ENCODE results near the gene RDM1.
"Not testable (repeated sequence)": the region's sequence is repeated elsewhere in the genome, so short reads cannot be mapped to it uniquely, and the experiment has no call there.

RDM1 gene

GRCh38 chr17:35898283-35899070 lies 32.1 kb downstream of the RDM1 start:
- no peak for DNase-seq (ENCODE audit: low read depth)

GRCh38 chr17:35897772-35898171 lies 32.8 kb downstream of the RDM1 start:
- DNase-seq (ENCODE audit: low read depth) = not testable (repeated sequence)

- no peak for DNase-seq (ENCODE audit: low read depth)
Measured at GRCh38 chr17:35895636-35896587, 34.7 kb downstream of the RDM1 start.

- DNase-seq (ENCODE audit: low read depth) = no peak
Measured at GRCh38 chr17:35894206-35894605, 36.4 kb downstream of the RDM1 start.

- DNase-seq (ENCODE audit: low read depth) = no peak
Measured at GRCh38 chr17:35893751-35894150, 36.8 kb downstream of the RDM1 start.

- no peak for DNase-seq (ENCODE audit: low read depth)
Measured at GRCh38 chr17:35892091-35893035, 38.2 kb downstream of the RDM1 start.

GRCh38 chr17:35891269-35891668 lies 39.3 kb downstream of the RDM1 start:
- DNase-seq (ENCODE audit: low read depth) = no peak

GRCh38 chr17:35890774-35891155 lies 39.8 kb downstream of the RDM1 start:
- no peak for DNase-seq (ENCODE audit: low read depth)

GRCh38 chr17:35889818-35890773 lies 40.5 kb downstream of the RDM1 start:
- peak; percentile 16 for DNase-seq (ENCODE audit: low read depth)

- no peak for DNase-seq (ENCODE audit: low read depth)
Measured at GRCh38 chr17:35889241-35889640, 41.3 kb downstream of the RDM1 start.

- no peak for DNase-seq (ENCODE audit: low read depth)
Measured at GRCh38 chr17:35879773-35880654, 50.6 kb downstream of the RDM1 start, which contains the start of gene CCL5. CCL5 (minus strand) TSS chr17:35880360.

GRCh38 chr17:35878361-35878760 lies 52.2 kb downstream of the RDM1 start:
- no peak for DNase-seq (ENCODE audit: low read depth)

- no peak for DNase-seq (ENCODE audit: low read depth)
Measured at GRCh38 chr17:35877345-35878029, 53.1 kb downstream of the RDM1 start.

GRCh38 chr17:35876534-35876933 lies 54.0 kb downstream of the RDM1 start:
- no peak for DNase-seq (ENCODE audit: low read depth)

GRCh38 chr17:35875800-35876139 lies 54.8 kb downstream of the RDM1 start:
- no peak for DNase-seq (ENCODE audit: low read depth)

- DNase-seq (ENCODE audit: low read depth) = no peak
Measured at GRCh38 chr17:35875072-35875799, 55.3 kb downstream of the RDM1 start.

- DNase-seq (ENCODE audit: low read depth) = no peak
Measured at GRCh38 chr17:35872196-35872980, 58.2 kb downstream of the RDM1 start.
